Endothelial cell (in vitro differentiated cells): Measurements from ENCODE around the gene NDUFV2. TPM values are rescaled to one million over a fixed set of nuclear protein-coding genes. Genes with fewer than 3 reads are reported as not detected.
A peak's percentile ranks its signal among the peaks of the same experiment; 100 is the strongest.

Experiments used
- DNase-seq: peaks from one replicate; pipeline ENCODE4 v3.0.0; 2021; ENCODE audit warnings: low spot score
- H3K27ac Mint-ChIP-seq: one replicate; pipeline ENCODE4 v1.8.0; 2021; ENCODE audit warnings: mixed read lengths, inconsistent platforms; ENCODE audit not compliant: unreplicated experiment
- H3K27me3 Mint-ChIP-seq: one replicate; pipeline ENCODE4 v1.8.0; 2021; ENCODE audit warnings: mild to moderate bottlenecking, moderate library complexity, mixed read lengths, inconsistent platforms; ENCODE audit not compliant: unreplicated experiment
- H3K36me3 Mint-ChIP-seq: one replicate; pipeline ENCODE4 v1.8.0; 2021; ENCODE audit warnings: mild to moderate bottlenecking, low read depth, mixed read lengths, inconsistent platforms; ENCODE audit not compliant: unreplicated experiment
- H3K4me1 Mint-ChIP-seq: one replicate; pipeline ENCODE4 v1.8.0; 2021; ENCODE audit warnings: mild to moderate bottlenecking, mixed read lengths, inconsistent platforms; ENCODE audit not compliant: unreplicated experiment
- H3K4me3 Mint-ChIP-seq: one replicate; pipeline ENCODE4 v1.8.0; 2021; ENCODE audit warnings: mild to moderate bottlenecking, mixed read lengths, inconsistent platforms; ENCODE audit not compliant: unreplicated experiment
- H3K9me3 Mint-ChIP-seq: one replicate; pipeline ENCODE4 v1.8.0; 2021; ENCODE audit warnings: mixed read lengths, inconsistent platforms; ENCODE audit not compliant: unreplicated experiment
- long read RNA-seq: library from polyadenylated mRNA; unstranded; transcript quantifications from one replicate; pipeline ENCODE4 v2.0.0, GENCODE V29; 2020; ENCODE audit not compliant: unreplicated experiment
- total RNA-seq: library from RNA; stranded (reverse); fragmentation: NEBNext Ultra II Directional; extraction: Animal tissue kit (Norgen Biotek cat#: 25700); gene quantifications from one replicate; pipeline ENCODE4 v1.2.1, GENCODE V29; 2021; ENCODE audit not compliant: unreplicated experiment
- TF ChIP-seq, protein P1 (sequence below): fragments of 200-600 bp; sonication (generic); IDR thresholded peaks from one replicate; pipeline ENCODE4 v1.5.0; 2021; ENCODE audit warnings: antibody characterized with exemption; ENCODE audit not compliant: unreplicated experiment

NDUFV2 gene
- total RNA-seq: 102 TPM
- long read RNA-seq, transcript NDUFV2-201 (8 exons, 930 nt): major isoform, 73 of 75 reads
- long read RNA-seq, partial matches to known transcripts: 2 of 75 reads
- long read RNA-seq, other reads (novel, unspliced or antisense): 0 of 75 reads

DNA sequence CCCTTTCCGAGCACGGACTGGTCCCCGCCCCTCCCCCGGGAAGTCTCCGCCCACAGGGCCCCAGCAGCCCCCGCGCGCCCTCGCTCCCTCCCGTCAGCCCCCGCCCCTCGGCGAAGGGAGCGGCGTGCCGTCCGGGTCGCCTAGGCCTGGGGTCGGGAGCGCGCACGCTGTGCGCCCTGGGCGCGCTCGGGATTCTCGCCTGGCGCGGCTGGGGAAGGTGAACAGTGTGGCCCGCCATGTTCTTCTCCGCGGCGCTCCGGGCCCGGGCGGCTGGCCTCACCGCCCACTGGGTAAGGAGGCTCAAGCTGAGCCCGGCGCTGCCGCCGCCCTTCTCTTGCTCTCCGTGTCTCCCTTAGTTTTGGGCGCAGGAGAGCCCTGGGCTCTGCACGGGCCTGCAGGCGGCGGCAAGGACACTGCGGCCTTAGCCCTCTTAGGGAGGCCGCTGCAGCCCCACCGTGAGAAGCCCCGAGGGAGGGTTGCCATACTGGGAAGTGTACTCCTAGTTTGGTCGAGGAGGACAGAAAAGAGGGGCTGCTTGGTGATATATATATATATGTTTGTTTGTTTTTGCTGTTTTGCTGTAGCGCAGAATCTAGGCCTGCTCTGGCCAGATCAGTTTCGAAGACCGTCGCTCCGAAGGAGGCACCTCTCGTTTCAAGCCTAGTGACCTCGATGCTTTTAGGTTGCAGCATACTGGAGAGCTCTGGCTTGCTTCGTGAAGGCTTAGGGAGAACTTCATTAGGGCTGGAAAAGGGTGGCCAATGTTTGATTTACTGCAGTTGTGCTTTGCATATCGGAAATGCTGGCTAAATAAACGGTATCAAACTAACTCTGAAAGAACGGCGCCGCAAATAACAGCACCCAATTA, at the start of gene NDUFV2:
Gene NDUFV2, plus strand, starts transcription at position 192 of the 868 bp plus-strand sequence. Its CDS starts 45 bp downstream, at position 237.
- H3K4me1 Mint-ChIP-seq: peaks cover 47% of the 10 kb centered on the region
- peaks cover 7% of the 10 kb centered on the region for H3K27me3 Mint-ChIP-seq
- TF ChIP-seq, protein P1, sequence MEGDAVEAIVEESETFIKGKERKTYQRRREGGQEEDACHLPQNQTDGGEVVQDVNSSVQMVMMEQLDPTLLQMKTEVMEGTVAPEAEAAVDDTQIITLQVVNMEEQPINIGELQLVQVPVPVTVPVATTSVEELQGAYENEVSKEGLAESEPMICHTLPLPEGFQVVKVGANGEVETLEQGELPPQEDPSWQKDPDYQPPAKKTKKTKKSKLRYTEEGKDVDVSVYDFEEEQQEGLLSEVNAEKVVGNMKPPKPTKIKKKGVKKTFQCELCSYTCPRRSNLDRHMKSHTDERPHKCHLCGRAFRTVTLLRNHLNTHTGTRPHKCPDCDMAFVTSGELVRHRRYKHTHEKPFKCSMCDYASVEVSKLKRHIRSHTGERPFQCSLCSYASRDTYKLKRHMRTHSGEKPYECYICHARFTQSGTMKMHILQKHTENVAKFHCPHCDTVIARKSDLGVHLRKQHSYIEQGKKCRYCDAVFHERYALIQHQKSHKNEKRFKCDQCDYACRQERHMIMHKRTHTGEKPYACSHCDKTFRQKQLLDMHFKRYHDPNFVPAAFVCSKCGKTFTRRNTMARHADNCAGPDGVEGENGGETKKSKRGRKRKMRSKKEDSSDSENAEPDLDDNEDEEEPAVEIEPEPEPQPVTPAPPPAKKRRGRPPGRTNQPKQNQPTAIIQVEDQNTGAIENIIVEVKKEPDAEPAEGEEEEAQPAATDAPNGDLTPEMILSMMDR: no peak
- no peaks in the 10 kb centered on the region for H3K9me3 Mint-ChIP-seq
- DNase-seq: peak; percentile 100
- H3K4me3 Mint-ChIP-seq: peak within 1 kb of the TSS; percentile 96
- H3K36me3 Mint-ChIP-seq: no peaks in the 10 kb centered on the region
- H3K27ac Mint-ChIP-seq: peak within 1 kb of the TSS; percentile 99

DNA sequence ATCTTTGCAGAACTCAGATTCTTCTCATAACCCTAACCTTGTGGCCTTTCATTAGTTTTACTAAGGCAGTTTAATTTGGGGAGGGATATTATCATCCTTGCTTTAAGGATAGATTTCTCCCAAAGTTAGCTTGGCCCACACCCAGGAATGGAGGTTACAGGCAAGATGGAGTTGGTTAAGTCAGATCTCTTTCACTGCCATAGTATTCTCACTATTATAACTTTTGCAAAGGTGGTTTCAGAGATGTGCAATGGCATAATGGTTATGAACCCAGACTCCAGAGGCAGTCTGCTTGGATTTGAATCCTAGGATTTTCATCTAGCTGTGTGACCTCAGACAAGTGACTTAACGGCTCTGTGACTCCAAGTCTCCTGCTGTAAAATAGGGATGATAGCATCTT, 48.7 kb upstream of the NDUFV2 start:
- peaks cover 4% of the 10 kb centered on the region for H3K4me1 Mint-ChIP-seq
- H3K27ac Mint-ChIP-seq: no peak overlapping the region
- H3K27me3 Mint-ChIP-seq: peaks cover 1% of the 10 kb centered on the region
- TF ChIP-seq, protein P1: no peak
- no peak for DNase-seq
- H3K4me3 Mint-ChIP-seq: no peak overlapping the region
- H3K9me3 Mint-ChIP-seq: no peaks in the 10 kb centered on the region
- H3K36me3 Mint-ChIP-seq: peaks cover 4% of the 10 kb centered on the region

DNA sequence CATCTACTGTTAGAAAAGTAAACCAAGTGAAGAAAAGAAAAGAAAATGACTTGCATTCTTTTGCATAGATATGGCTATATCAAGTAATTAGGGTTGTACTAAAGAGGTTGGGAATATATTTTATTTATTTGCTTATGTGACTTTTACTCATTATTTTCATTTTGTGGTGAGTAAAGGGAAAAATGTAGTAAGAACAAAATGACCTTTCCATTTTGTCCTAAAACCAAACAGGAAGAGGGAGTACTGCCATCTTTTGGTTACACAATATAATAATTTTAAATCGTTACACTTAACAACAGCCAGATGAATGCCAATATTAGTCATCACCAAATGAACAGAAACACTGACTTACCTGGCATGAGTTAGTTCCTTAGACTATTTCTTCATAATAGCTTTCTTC, 47.3 kb upstream of the NDUFV2 start:
- H3K27me3 Mint-ChIP-seq: peaks cover 1% of the 10 kb centered on the region
- no peak overlapping the region for H3K27ac Mint-ChIP-seq
- DNase-seq: no peak

DNA sequence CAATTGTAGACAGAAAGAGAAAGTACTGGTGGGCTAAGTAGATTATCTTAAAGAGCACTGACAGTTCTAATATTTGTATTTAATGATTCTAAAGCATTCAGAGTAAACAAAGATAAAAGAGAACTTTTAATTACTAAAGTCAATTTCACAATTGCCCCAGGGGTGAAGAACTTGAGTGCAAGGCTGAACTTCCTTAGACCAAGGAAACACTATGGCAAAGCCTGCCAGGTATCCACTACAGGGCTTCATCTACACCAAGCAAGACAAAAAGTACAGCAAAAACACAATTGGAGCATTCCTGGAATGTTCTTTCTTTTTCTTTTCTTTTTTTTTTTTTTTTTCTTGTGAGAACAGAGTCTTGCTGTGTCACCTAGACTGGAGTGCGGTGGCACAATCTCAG, 46.9 kb upstream of the NDUFV2 start:
- DNase-seq: no peak
- Mint-ChIP-seq H3K27me3 (peaks cover 1% of the 10 kb centered on the region), H3K9me3 (no peaks in the 10 kb centered on the region), H3K27ac (no peak overlapping the region), H3K4me3 (no peak overlapping the region), H3K4me1 (peaks cover 4% of the 10 kb centered on the region), H3K36me3 (no peaks in the 10 kb centered on the region)
- TF ChIP-seq, protein P1: no peak

More for the DNA sequence above, 47.3 kb upstream of the NDUFV2 start:
- Mint-ChIP-seq H3K4me1 (peaks cover 4% of the 10 kb centered on the region), H3K4me3 (no peak overlapping the region), H3K36me3 (peaks cover 3% of the 10 kb centered on the region), H3K9me3 (no peaks in the 10 kb centered on the region)
- TF ChIP-seq, protein P1: no peak

DNA sequence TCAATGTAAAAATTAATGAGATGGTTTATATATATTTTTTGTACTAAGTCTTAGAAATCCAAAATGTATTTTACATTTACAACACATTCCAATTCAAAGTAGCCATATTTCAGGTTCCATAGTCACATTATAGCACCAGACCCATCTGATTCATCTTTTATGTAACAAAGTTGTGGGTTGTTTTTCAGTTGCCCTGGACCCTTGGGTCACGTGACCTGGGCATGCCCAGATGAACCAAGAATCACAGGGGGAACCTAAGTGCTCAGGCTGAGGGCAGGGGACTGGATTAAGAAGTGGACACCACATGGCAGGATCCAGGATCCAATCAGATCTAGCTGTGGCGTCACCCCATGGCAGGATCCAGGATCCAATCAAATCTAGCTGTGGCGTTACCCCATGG, 44.9 kb upstream of the NDUFV2 start:
- H3K27ac Mint-ChIP-seq: no peak overlapping the region
- TF ChIP-seq, protein P1: no peak
- no peak overlapping the region for H3K4me3 Mint-ChIP-seq
- no peaks in the 10 kb centered on the region for H3K36me3 Mint-ChIP-seq
- no peak for DNase-seq
- peaks cover 4% of the 10 kb centered on the region for H3K4me1 Mint-ChIP-seq
- peaks cover 1% of the 10 kb centered on the region for H3K27me3 Mint-ChIP-seq
- no peaks in the 10 kb centered on the region for H3K9me3 Mint-ChIP-seq
